HG02938 (cell line): ENCODE measurements around the gene THAP2.
"Not testable (repeated sequence)": the region's sequence is repeated elsewhere in the genome, so short reads cannot be mapped to it uniquely, and the experiment has no call there.

Experiments
- ATAC-seq: cut with Tn5 transposase; IDR thresholded peaks from one replicate; pipeline ENCODE4 v1.9.1; 2021; ENCODE audit warnings: mild to moderate bottlenecking, moderate library complexity; ENCODE audit not compliant: unreplicated experiment

The THAP2 gene

DNA sequence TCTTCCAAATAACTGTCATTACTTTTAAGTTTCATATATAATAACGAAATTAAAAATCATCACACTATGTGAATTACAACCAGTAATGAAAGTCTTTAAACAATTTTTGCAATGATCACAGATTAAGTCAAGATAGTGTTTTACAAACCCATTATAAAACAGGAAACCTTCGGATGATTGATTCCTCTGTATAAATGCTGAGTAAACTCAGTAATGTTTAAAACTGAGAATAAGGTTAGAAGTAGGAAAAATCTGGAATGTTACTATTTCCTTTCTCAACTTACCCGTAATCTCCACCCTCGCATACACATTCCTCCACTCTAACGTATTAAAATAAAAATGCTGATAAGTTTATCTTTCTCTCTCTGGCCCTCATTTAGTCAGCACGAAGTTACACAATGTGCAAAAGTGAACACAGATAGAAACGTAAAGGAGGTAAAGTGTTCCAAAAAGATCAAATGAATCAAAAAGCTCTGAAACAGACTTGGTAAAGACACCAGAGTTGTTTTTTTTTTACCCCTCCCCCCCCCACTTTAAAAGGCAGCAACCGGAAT is 2.0 kb upstream of the THAP2 start:
- ATAC-seq = no peak

GRCh38 chr12:71662849-71663560 is 1.1 kb upstream of the THAP2 start:
- ATAC-seq = peak; percentile 36

GRCh38 chr12:71664411-71665089 is 449 bp downstream of the THAP2 start:
- ATAC-seq = peak; percentile 6

DNA sequence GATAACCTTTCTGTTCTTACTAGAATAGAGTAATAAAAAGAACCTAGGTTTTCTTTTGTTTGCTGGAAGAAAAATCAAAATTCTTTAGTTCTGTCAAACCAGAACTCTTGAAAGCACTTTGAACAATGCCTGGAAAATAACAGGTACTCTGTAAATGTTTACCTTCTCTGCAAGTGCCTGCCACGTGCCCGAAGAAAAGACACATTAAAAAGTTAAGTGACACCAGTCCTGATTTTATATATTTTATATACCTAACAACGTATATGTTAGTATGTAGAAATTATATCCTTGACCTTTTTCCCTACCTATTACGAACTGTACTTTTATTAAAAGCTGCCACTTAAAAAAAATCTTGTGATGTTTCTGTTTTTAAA is 976 bp downstream of the THAP2 start:
- no peak for ATAC-seq

DNA sequence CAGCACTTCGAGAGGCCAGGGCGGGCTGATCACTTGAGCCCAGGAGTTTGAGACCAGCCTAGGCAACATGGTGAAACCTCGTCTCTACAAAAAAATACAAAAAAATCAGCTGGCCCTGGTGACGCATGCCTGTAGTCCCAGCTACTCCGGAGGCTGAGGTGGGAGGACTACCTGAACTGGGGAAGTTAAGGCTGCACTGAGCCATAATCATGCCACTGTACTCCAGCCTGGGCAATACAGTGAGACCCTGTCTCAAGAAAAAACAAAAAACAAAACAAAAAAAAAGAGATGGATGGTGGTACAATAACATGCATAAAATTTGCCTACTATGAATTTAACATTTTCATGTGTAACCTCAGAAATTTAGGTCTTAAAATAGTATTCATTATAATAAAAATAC is 2.2 kb downstream of the THAP2 start:
- ATAC-seq = no peak

DNA sequence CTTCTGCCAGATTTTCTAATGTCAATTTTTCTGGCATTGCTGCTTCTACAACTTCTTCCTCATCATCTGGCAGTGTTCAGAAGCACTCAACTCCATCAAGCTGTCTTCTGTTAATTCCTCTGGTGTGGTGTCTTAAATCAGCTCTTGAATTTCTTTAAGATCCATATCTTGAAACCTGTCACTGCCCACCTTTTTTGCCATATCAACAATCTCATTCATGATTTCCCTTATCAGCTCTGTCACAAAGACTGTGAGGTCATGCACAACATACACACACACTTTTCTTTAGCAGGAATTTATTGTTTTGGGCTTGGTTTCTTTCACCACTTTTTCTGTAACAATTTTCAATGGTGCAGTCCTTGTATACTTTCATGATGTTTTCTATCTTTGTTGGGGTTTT is 7.2 kb downstream of the THAP2 start:
- no peak for ATAC-seq

DNA sequence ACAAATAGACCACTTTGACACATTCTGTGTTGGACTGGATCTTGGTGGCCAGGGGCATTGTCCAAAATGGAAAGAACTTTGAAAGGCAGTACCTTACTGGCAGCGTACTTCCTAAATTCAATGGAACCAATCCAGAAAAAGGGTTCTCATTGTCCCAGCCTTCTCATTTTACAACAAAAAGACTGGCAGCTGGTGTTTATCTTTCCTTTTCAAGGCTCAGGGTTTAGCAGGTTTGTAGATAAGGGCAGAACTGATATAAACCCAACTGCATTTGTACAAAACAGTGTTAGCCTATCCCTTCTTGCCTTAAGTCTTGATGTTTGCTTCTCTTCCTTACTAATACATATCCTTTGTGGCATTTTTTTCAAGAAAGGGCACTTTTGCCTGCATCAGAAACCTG is 7.7 kb downstream of the THAP2 start:
- ATAC-seq = no peak

DNA sequence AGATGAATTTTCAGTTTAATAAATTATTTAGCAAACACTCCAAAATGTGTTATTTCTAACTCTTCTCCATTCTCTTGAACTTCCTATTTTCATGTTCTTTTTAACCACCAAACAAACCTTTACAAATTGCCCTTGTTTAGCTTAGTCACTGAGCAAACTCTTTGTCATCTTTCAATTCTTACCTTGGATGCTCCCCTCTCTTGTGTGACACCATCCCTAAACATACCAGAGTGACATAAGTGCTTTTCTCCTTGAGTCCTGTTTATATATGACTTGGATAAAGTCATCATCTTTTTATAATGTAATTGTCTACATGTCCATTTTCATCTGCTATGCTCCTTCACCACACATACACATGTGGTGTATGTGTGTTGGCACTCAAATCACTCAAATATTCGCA is 18.4 kb downstream of the THAP2 start:
- no peak for ATAC-seq

DNA sequence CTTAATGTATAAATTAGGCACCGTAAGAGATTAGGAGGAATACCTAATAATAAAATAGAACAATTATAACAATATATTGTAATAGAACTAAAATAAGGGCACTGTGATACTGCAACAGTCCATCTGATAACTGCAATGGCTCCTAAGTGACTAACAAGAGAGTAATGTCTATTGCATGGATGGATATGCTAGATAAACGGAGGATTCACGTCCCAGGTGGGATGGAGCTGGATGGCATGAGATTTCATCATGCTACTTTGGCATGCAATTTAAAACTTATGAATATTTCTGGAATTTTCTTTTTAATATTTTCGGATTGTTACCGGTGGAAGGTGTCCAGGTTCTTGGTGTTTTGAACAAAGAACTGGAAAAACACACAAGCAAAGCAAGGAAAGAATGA is 19.5 kb downstream of the THAP2 start:
- no peak for ATAC-seq

- ATAC-seq = no peak
These were observed 20.0 kb downstream of the THAP2 start for GRCh38 chr12:71684081-71684480.

DNA sequence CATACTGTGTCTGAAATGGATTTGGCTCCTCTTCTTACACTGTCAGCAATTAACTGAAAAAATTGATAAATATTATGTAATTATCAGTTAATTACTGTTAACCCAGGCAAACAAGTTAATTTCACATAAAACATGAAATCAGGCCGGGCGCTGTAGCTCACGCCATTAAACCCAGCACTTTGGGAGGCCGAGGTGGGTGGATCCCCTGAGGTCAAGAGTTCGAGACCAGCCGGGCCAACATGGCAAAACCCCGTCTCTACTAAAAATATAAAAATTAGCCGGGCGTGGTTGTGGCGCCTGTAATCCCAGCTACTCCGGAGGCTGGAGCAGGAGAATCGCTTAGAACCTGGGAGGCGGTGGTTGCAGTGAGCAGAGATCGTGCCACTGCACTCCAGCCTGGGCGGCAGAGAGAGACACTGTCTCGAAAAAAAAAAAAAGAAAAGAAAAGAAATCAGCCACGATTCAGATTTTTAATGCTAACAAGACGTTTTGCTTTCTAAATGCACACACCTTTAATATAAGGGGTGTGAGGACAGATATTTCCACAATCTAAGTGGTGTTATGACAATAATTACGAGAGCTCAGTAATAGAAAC is 21.3 kb downstream of the THAP2 start:
- ATAC-seq = no peak

- peak; percentile 86 for ATAC-seq
These were observed 22.0 kb downstream of the THAP2 start, which contains the start of gene TMEM19 for GRCh38 chr12:71685914-71686657. Gene TMEM19, plus strand, starts transcription at chr12:71686082. Its CDS starts 599 bp downstream, at chr12:71686681.

GRCh38 chr12:71686658-71687025 is 22.5 kb downstream of the THAP2 start:
- no peak for ATAC-seq

DNA sequence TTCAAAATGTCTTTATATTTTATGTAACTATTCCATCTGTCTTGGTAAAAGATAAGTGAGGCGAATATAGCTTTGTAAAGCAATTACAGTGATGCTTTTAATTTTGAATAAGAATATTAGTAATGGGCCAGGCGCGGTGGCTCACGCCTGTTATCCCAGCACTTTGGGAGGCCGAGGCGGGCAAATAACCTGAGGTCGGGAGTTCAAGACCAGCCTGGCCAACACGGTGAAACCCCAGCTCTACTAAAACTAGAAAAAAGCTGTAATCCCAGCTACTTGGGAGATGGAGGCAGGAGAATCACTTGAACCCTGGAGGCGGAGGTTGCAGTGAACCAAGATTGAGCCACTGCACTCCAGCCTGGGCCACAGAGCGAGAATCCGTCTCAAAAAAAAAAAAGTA is 23.1 kb downstream of the THAP2 start:
- not testable (repeated sequence) for ATAC-seq

GRCh38 chr12:71688961-71689570 is 25.0 kb downstream of the THAP2 start:
- ATAC-seq = no peak

DNA sequence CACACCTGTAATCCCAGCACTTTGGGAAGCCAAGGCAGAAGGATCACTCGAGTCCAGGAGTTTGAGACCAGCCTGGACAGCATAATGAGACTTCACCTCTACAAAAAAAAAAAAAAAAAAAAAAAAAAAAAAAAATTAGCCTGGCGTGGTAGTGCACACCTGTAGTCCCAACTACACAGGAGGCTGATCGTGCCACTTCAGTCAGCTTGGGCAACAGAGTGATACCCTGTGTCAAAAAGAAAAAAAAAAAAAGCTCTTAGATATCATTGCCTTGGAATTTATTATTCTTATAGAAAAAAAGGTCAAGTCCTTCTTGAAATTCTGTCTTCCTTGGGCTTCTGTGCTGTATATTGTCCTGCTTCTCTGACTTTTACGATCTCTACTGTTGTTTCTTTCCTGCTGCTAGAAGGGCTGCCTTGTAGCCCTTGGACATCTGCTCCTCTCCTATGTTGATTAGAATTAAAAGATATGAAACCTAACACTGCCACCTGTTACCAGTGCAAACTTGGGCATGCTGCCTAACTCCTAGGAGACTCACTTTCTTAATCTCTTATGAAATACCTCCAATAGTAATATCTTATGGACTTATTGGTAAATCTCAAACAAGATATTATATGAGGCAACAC is 27.5 kb downstream of the THAP2 start:
- ATAC-seq = no peak

DNA sequence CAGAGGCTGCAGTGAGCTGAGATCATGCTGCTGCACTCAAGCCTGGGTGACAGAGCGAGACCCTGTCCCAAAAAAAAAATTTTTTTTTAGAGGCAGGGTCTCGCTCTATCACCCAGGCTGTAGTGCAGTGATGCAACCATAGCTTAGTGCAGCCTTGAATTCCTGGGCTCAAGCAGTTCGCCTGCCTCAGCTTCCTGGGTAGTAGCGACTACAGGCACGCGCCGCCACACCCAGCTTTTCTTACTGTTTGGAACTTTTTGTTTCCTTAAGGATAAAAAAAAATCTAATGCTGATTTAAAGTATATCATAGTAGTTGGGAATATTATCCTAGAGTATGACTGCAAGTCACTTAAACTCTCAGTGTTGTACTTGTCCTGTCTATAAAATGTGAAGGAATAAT is 29.0 kb downstream of the THAP2 start:
- no peak for ATAC-seq

- ATAC-seq = peak; percentile 16
These were observed 29.6 kb downstream of the THAP2 start for GRCh38 chr12:71693651-71694050.

- ATAC-seq = peak; percentile 88
These were observed 30.2 kb downstream of the THAP2 start for GRCh38 chr12:71694099-71694820.

DNA sequence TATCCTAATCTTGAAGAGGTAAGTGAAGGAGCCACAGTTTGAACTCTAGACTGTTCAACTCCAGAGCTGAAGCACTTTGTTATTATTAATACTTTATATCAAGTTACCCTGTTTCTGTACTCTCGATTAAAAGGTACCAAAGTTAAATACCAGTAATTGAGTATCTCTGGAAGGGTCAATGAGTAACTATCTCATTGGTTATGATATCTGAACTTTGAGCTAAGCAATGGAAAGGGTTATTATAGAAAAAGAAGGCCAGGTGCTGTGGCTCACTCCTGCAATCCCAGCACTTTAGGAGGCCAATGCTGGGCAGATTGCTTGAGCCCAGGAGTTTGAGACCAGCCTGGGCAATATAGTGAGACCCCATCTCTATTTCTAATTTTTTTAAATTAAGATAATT is 31.7 kb downstream of the THAP2 start:
- no peak for ATAC-seq
